ENCODE results near the gene OSBPL5.

DNA sequence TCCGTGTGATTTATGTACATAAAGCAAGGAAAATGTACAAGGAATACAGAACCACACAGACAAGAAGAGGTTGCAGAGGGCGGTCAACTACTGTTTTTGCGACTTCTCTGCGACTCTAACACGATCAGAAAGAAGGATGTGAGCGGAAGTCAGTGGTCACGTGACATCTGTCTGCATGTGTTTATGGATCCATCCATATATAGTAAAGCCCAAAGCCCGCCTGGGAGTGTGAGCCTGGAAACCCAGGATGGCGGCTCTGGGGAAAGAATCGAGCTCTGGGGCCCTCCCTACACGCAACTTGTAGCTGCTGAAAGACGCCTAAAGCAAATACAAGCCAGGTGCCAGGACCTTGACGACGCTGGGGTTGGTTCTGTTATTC, 8.8 kb downstream of the OSBPL5 start:
- TF ChIP-seq, protein P1, sequence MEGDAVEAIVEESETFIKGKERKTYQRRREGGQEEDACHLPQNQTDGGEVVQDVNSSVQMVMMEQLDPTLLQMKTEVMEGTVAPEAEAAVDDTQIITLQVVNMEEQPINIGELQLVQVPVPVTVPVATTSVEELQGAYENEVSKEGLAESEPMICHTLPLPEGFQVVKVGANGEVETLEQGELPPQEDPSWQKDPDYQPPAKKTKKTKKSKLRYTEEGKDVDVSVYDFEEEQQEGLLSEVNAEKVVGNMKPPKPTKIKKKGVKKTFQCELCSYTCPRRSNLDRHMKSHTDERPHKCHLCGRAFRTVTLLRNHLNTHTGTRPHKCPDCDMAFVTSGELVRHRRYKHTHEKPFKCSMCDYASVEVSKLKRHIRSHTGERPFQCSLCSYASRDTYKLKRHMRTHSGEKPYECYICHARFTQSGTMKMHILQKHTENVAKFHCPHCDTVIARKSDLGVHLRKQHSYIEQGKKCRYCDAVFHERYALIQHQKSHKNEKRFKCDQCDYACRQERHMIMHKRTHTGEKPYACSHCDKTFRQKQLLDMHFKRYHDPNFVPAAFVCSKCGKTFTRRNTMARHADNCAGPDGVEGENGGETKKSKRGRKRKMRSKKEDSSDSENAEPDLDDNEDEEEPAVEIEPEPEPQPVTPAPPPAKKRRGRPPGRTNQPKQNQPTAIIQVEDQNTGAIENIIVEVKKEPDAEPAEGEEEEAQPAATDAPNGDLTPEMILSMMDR (IDR thresholded peaks at IDR 0.05 in 4 of 5, conservative IDR thresholded peaks at IDR 0.05 in 1 of 5) = no peak
- TF ChIP-seq POLR2A (IDR thresholded peaks at IDR 0.05) = no peak

Measured in gastrocnemius medialis (tissue), 4 donors.